ENCODE data around the gene TNFAIP3.

GRCh38 chr6:137839076-137839475 is 28.0 kb upstream of the TNFAIP3 start:
- TF ChIP-seq CREB5 (CRISPR knock-in tag; IDR thresholded peaks at IDR 0.05; ENCODE audit: low read depth) (no peak), TSHZ2 (CRISPR knock-in tag; IDR thresholded peaks at IDR 0.05) (no peak), PATZ1 (CRISPR knock-in tag; IDR thresholded peaks at IDR 0.05; ENCODE audit: borderline replicate concordance) (no peak)

All from SK-N-SH treated with all-trans-retinoic acid at 6 μM for 48 hours (cell line).